Measurements from ENCODE around the gene CLCN3.
A peak's percentile ranks its signal among the peaks of the same experiment; 100 is the strongest.
"Not testable (repeated sequence)": the region's sequence is repeated elsewhere in the genome, so short reads cannot be mapped to it uniquely, and the experiment has no call there.

CLCN3 gene

GRCh38 chr4:169668069-169668721 is 47.8 kb downstream of the CLCN3 start:
- no peak overlapping the region for H3K4me3 ChIP-seq (ENCODE audit: low read depth, low read length)
- no peak for DNase-seq (ENCODE audit: low read depth, low spot score)
- TF ChIP-seq, protein P1, sequence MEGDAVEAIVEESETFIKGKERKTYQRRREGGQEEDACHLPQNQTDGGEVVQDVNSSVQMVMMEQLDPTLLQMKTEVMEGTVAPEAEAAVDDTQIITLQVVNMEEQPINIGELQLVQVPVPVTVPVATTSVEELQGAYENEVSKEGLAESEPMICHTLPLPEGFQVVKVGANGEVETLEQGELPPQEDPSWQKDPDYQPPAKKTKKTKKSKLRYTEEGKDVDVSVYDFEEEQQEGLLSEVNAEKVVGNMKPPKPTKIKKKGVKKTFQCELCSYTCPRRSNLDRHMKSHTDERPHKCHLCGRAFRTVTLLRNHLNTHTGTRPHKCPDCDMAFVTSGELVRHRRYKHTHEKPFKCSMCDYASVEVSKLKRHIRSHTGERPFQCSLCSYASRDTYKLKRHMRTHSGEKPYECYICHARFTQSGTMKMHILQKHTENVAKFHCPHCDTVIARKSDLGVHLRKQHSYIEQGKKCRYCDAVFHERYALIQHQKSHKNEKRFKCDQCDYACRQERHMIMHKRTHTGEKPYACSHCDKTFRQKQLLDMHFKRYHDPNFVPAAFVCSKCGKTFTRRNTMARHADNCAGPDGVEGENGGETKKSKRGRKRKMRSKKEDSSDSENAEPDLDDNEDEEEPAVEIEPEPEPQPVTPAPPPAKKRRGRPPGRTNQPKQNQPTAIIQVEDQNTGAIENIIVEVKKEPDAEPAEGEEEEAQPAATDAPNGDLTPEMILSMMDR (IDR thresholded peaks at IDR 0.05; ENCODE audit: insufficient read depth, low read length, missing control alignments): no peak
- CTCF ChIA-PET: interaction anchor here (1.2 kb wide), 1 partner anchor 13 kb away, joined by 4 read pairs; no protein-coding TSS in a partner anchor
- POLR2A ChIA-PET: no interaction called here

- ChIA-PET CTCF (no interaction called here), POLR2A (interaction anchor here (0.7 kb wide), 1 partner anchor 1971 kb away, joined by 3 read pairs; no protein-coding TSS in a partner anchor)
Observed at GRCh38 chr4:169675825-169676224, 55.4 kb downstream of the CLCN3 start.

DNA sequence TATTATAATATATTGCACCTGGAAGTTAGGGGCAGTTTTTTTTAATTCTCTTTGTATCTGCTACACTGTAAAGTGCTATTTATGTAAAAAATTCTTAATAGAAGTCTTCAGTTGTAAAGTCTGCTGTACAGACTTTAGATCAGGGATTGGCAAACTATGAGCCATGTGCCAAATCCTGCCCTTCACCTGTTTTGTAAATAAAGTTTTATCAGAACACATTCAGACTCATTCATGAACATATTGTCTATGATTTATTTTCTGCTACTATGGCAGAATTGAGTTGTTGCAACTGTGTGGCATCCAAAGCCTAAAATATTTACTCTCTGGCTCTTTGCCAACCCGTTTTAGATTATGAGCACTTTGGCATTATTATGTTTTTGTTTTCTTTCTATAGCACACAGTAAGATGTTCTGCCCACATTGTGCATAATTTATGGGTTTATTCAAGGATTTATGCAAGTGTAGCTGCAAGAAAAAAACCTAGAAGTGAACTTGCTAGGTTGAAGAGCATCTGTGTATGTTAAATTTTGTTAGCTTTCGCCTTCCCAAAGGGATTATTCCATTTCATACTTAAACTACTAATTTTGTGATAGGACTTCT is 56.9 kb downstream of the CLCN3 start:
- CTCF ChIA-PET: no interaction called here

More at GRCh38 chr4:169675825-169676224, 55.4 kb downstream of the CLCN3 start:
- no peak for DNase-seq (ENCODE audit: low read depth, low spot score)
- TF ChIP-seq, protein P1 (IDR thresholded peaks at IDR 0.05; ENCODE audit: insufficient read depth, low read length, missing control alignments): no peak
- H3K4me3 ChIP-seq (ENCODE audit: low read depth, low read length): no peak overlapping the region

DNA sequence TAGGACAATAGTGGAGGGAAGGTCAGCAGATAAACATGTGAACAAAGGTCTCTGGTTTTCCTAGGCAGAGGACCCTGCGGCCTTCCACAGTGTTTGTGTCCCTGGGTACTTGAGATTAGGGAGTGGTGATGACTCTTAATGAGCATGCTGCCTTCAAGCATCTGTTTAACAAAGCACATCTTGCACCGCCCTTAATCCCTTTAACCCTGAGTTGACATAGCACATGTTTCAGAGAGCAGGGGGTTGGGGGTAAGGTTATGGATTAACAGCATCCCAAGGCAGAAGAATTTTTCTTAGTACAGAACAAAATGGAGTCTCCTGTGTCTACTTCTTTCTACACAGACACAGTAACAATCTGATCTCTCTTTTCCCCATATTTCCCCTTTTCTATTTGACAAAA is 58.1 kb downstream of the CLCN3 start:
- DNase-seq (ENCODE audit: low read depth, low spot score); POLR2A ChIA-PET; CTCF ChIA-PET; H3K4me3 ChIP-seq (ENCODE audit: low read depth, low read length): not testable (repeated sequence)

More for the DNA sequence above, 56.9 kb downstream of the CLCN3 start:
- no peak overlapping the region for H3K4me3 ChIP-seq (ENCODE audit: low read depth, low read length)
- no peak for DNase-seq (ENCODE audit: low read depth, low spot score)
- TF ChIP-seq, protein P1 (IDR thresholded peaks at IDR 0.05; ENCODE audit: insufficient read depth, low read length, missing control alignments): no peak
- POLR2A ChIA-PET: interaction anchor here (0.7 kb wide), 1 partner anchor 18 kb away, joined by 5 read pairs; no protein-coding TSS in a partner anchor

GRCh38 chr4:169678951-169679591 is 58.7 kb downstream of the CLCN3 start:
- CTCF ChIA-PET; POLR2A ChIA-PET; H3K4me3 ChIP-seq (ENCODE audit: low read depth, low read length); DNase-seq (ENCODE audit: low read depth, low spot score): not testable (repeated sequence)

GRCh38 chr4:169682372-169683047 is 62.1 kb downstream of the CLCN3 start:
- ChIA-PET POLR2A (no interaction called here), CTCF (no interaction called here)
- DNase-seq (ENCODE audit: low read depth, low spot score): peak; percentile 36
- TF ChIP-seq, protein P1 (IDR thresholded peaks at IDR 0.05; ENCODE audit: insufficient read depth, low read length, missing control alignments): no peak
- H3K4me3 ChIP-seq (ENCODE audit: low read depth, low read length): no peak overlapping the region

- H3K4me3 ChIP-seq (ENCODE audit: low read depth, low read length): no peak overlapping the region
- POLR2A ChIA-PET: no interaction called here
- CTCF ChIA-PET: no interaction called here
- TF ChIP-seq, protein P1 (IDR thresholded peaks at IDR 0.05; ENCODE audit: insufficient read depth, low read length, missing control alignments): no peak
- DNase-seq (ENCODE audit: low read depth, low spot score): no peak
Observed at GRCh38 chr4:169689681-169690080, 69.3 kb downstream of the CLCN3 start.
